T-helper 1 cell treated with Interleukin-12 subunit alpha and Interleukin-12 subunit beta and Interleukin-4 antibody, amounts not matched to agents 30 μg/mL and 1 μg/mL, for 36 hours (primary cell): Measurements from ENCODE around the gene TUBB2B.
A peak's percentile ranks its signal among the peaks of the same experiment; 100 is the strongest.

ENCODE experiments used
- H3K27ac Mint-ChIP-seq: one replicate; pipeline ENCODE4 v1.8.0; 2021; ENCODE audit warnings: mild to moderate bottlenecking, mixed read lengths
- H3K27me3 Mint-ChIP-seq: one replicate; pipeline ENCODE4 v1.8.0; 2021; ENCODE audit warnings: low read depth, mixed read lengths
- H3K36me3 Mint-ChIP-seq: one replicate; pipeline ENCODE4 v1.8.0; 2021; ENCODE audit warnings: low read depth, mixed read lengths
- H3K4me1 Mint-ChIP-seq: one replicate; pipeline ENCODE4 v1.8.0; 2021; ENCODE audit warnings: low read depth, mixed read lengths
- H3K4me3 Mint-ChIP-seq: one replicate; pipeline ENCODE4 v1.8.0; 2021; ENCODE audit warnings: mild to moderate bottlenecking, moderate library complexity, mixed read lengths
- H3K9me3 Mint-ChIP-seq: one replicate; pipeline ENCODE4 v1.8.0; 2021; ENCODE audit warnings: mixed read lengths

The TUBB2B gene

GRCh38 chr6:3218266-3218665, 9.2 kb downstream of the TUBB2B start:
- Mint-ChIP-seq H3K4me1 (no peaks in the 10 kb centered on the region), H3K4me3 (no peak overlapping the region), H3K36me3 (no peaks in the 10 kb centered on the region), H3K27me3 (peaks cover 44% of the 10 kb centered on the region), H3K9me3 (peaks cover 8% of the 10 kb centered on the region), H3K27ac (no peak overlapping the region)

- Mint-ChIP-seq H3K4me3 (no peak overlapping the region), H3K27me3 (peaks cover 46% of the 10 kb centered on the region), H3K4me1 (no peaks in the 10 kb centered on the region), H3K36me3 (no peaks in the 10 kb centered on the region), H3K9me3 (peaks cover 8% of the 10 kb centered on the region), H3K27ac (no peak overlapping the region)
Observed at GRCh38 chr6:3217286-3217685, 10.2 kb downstream of the TUBB2B start.

GRCh38 chr6:3214898-3215297, 12.6 kb downstream of the TUBB2B start:
- H3K27ac Mint-ChIP-seq, result no peak overlapping the region
- H3K36me3 Mint-ChIP-seq, result no peaks in the 10 kb centered on the region
- H3K27me3 Mint-ChIP-seq, result peaks cover 37% of the 10 kb centered on the region
- no peak overlapping the region for H3K4me3 Mint-ChIP-seq
- H3K4me1 Mint-ChIP-seq, result no peaks in the 10 kb centered on the region
- no peaks in the 10 kb centered on the region for H3K9me3 Mint-ChIP-seq

GRCh38 chr6:3213334-3213695, 14.1 kb downstream of the TUBB2B start:
- no peak overlapping the region for H3K27ac Mint-ChIP-seq
- H3K27me3 Mint-ChIP-seq, result peaks cover 28% of the 10 kb centered on the region
- H3K36me3 Mint-ChIP-seq, result no peaks in the 10 kb centered on the region

GRCh38 chr6:3212261-3212660, 15.2 kb downstream of the TUBB2B start:
- Mint-ChIP-seq H3K27me3 (peaks cover 21% of the 10 kb centered on the region), H3K9me3 (no peaks in the 10 kb centered on the region), H3K27ac (no peak overlapping the region), H3K4me1 (peaks cover 12% of the 10 kb centered on the region), H3K36me3 (no peaks in the 10 kb centered on the region), H3K4me3 (no peak overlapping the region)

More at GRCh38 chr6:3213334-3213695, 14.1 kb downstream of the TUBB2B start:
- Mint-ChIP-seq H3K4me1 (peaks cover 12% of the 10 kb centered on the region), H3K4me3 (no peak overlapping the region), H3K9me3 (no peaks in the 10 kb centered on the region)

GRCh38 chr6:3211681-3212080, 15.8 kb downstream of the TUBB2B start:
- Mint-ChIP-seq H3K9me3 (no peaks in the 10 kb centered on the region), H3K27me3 (peaks cover 17% of the 10 kb centered on the region), H3K4me3 (no peak overlapping the region), H3K36me3 (no peaks in the 10 kb centered on the region), H3K27ac (no peak overlapping the region), H3K4me1 (peaks cover 12% of the 10 kb centered on the region)

GRCh38 chr6:3210024-3210610, 17.3 kb downstream of the TUBB2B start:
- Mint-ChIP-seq H3K4me1 (peaks cover 12% of the 10 kb centered on the region), H3K27me3 (peaks cover 13% of the 10 kb centered on the region), H3K9me3 (no peaks in the 10 kb centered on the region), H3K27ac (no peak overlapping the region), H3K4me3 (no peak overlapping the region), H3K36me3 (no peaks in the 10 kb centered on the region)

GRCh38 chr6:3209114-3210023, 18.1 kb downstream of the TUBB2B start:
- no peaks in the 10 kb centered on the region for H3K36me3 Mint-ChIP-seq
- peak overlapping the region; percentile 6 for H3K4me3 Mint-ChIP-seq
- H3K27me3 Mint-ChIP-seq, result peaks cover 7% of the 10 kb centered on the region
- peak overlapping the region; percentile 67 for H3K27ac Mint-ChIP-seq
- H3K4me1 Mint-ChIP-seq, result peaks cover 12% of the 10 kb centered on the region
- no peaks in the 10 kb centered on the region for H3K9me3 Mint-ChIP-seq

- H3K27ac Mint-ChIP-seq, result peak overlapping the region; percentile 21
- no peaks in the 10 kb centered on the region for H3K36me3 Mint-ChIP-seq
- H3K27me3 Mint-ChIP-seq, result peaks cover 7% of the 10 kb centered on the region
- H3K4me3 Mint-ChIP-seq, result no peak overlapping the region
- H3K4me1 Mint-ChIP-seq, result peaks cover 12% of the 10 kb centered on the region
- H3K9me3 Mint-ChIP-seq, result no peaks in the 10 kb centered on the region
Observed at GRCh38 chr6:3208775-3209113, 18.7 kb downstream of the TUBB2B start.

GRCh38 chr6:3208098-3208774, 19.2 kb downstream of the TUBB2B start:
- peaks cover 3% of the 10 kb centered on the region for H3K9me3 Mint-ChIP-seq
- peak overlapping the region; percentile 41 for H3K4me3 Mint-ChIP-seq
- no peak overlapping the region for H3K27ac Mint-ChIP-seq
- peaks cover 12% of the 10 kb centered on the region for H3K4me1 Mint-ChIP-seq
- peaks cover 12% of the 10 kb centered on the region for H3K27me3 Mint-ChIP-seq
- H3K36me3 Mint-ChIP-seq, result no peaks in the 10 kb centered on the region

- peaks cover 10% of the 10 kb centered on the region for H3K27me3 Mint-ChIP-seq
- H3K27ac Mint-ChIP-seq, result no peak overlapping the region
Observed at GRCh38 chr6:3206339-3207015, 21.0 kb downstream of the TUBB2B start.

GRCh38 chr6:3205913-3206312, 21.5 kb downstream of the TUBB2B start:
- H3K4me1 Mint-ChIP-seq, result peaks cover 12% of the 10 kb centered on the region
- peaks cover 10% of the 10 kb centered on the region for H3K27me3 Mint-ChIP-seq
- H3K36me3 Mint-ChIP-seq, result no peaks in the 10 kb centered on the region

More at GRCh38 chr6:3206339-3207015, 21.0 kb downstream of the TUBB2B start:
- Mint-ChIP-seq H3K4me3 (no peak overlapping the region), H3K9me3 (peaks cover 3% of the 10 kb centered on the region), H3K36me3 (no peaks in the 10 kb centered on the region), H3K4me1 (peaks cover 12% of the 10 kb centered on the region)

GRCh38 chr6:3204921-3205320, 22.5 kb downstream of the TUBB2B start:
- Mint-ChIP-seq H3K4me1 (peaks cover 12% of the 10 kb centered on the region), H3K9me3 (peaks cover 3% of the 10 kb centered on the region), H3K36me3 (no peaks in the 10 kb centered on the region), H3K27me3 (peaks cover 15% of the 10 kb centered on the region), H3K4me3 (no peak overlapping the region), H3K27ac (no peak overlapping the region)

More at GRCh38 chr6:3205913-3206312, 21.5 kb downstream of the TUBB2B start:
- Mint-ChIP-seq H3K9me3 (peaks cover 3% of the 10 kb centered on the region), H3K4me3 (no peak overlapping the region), H3K27ac (no peak overlapping the region)

- no peak overlapping the region for H3K27ac Mint-ChIP-seq
- peaks cover 15% of the 10 kb centered on the region for H3K27me3 Mint-ChIP-seq
- no peak overlapping the region for H3K4me3 Mint-ChIP-seq
- H3K4me1 Mint-ChIP-seq, result no peaks in the 10 kb centered on the region
- H3K9me3 Mint-ChIP-seq, result peaks cover 3% of the 10 kb centered on the region
- H3K36me3 Mint-ChIP-seq, result no peaks in the 10 kb centered on the region
Observed at GRCh38 chr6:3202999-3203696, 24.3 kb downstream of the TUBB2B start.
